BLaER1 treated with 17β-estradiol and CSF1 and Interleukin-3, amounts not matched to agents 10 nM and 100 nM (cell line): ENCODE results near the gene CSTB.

Experiments
- H3K27ac ChIP-seq, 11 experiments: shearing (Covaris generic); formaldehyde crosslinking; 2 replicates each; pipeline ENCODE4 v1.8.1; 2022
- H3K27me3 ChIP-seq, 11 experiments: shearing (Covaris generic); formaldehyde crosslinking; 2 replicates each; pipeline ENCODE4 v1.8.1; 2022
- H3K36me3 ChIP-seq, 11 experiments: shearing (Covaris generic); formaldehyde crosslinking; 2 replicates each; pipeline ENCODE4 v1.8.1; 2022
- H3K4me1 ChIP-seq, 10 experiments: shearing (Covaris generic); formaldehyde crosslinking; 2 replicates each; pipeline ENCODE4 v1.8.1; 2022
- H3K4me2 ChIP-seq, 11 experiments: shearing (Covaris generic); formaldehyde crosslinking; 2 replicates each; pipeline ENCODE4 v1.8.1; 2022
- H3K4me3 ChIP-seq, 10 experiments: shearing (Covaris generic); formaldehyde crosslinking; 2 replicates each; pipeline ENCODE4 v1.8.1; 2022
- H3K9ac ChIP-seq, 11 experiments: shearing (Covaris generic); formaldehyde crosslinking; 2 replicates each; pipeline ENCODE4 v1.8.1; 2022
- H3K9me3 ChIP-seq, 11 experiments: shearing (Covaris generic); formaldehyde crosslinking; replicated peaks in 1 of 11; 2 replicates each; pipeline ENCODE4 v1.8.1; 2022
- H4K20me1 ChIP-seq, 11 experiments: shearing (Covaris generic); formaldehyde crosslinking; 2 replicates each; pipeline ENCODE4 v1.8.1; 2022
- Cebpa-rat ChIP-seq, 11 experiments: shearing (Covaris generic); IDR thresholded peaks; 2 replicates each; pipeline ENCODE4 v1.8.1; 2022

Gene CSTB

DNA sequence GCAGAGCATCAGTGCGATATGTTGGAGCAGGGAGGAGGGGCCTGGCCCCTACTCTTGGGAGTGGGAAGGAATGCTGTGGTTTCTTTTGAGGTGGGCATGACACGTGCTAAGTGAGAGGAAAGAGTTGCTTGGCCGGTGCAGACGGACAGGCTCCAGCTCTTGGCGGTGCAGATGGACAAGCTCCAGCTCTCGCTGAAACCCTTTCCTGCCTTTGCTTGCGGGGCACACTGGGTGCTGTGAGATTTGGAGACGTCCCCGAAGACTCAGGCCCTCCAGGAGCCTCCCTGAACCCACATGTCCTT is 41.2 kb downstream of the CSTB start:
- Histone ChIP-seq H3K4me1 (peaks cover 53 to 97% (median 83%) of the 10 kb centered on the region in 10 experiments), H4K20me1 (peaks cover 59 to 98% (median 92%) of the 10 kb centered on the region in 11 experiments), H3K4me3 (no peak overlapping the region; a peak in 1 of 20 replicates), H3K27ac (no peak overlapping the region), H3K27me3 (peaks cover 0 to 6% (median 0%) of the 10 kb centered on the region in 11 experiments; a peak in 3 of 22 replicates), H3K9me3 (peaks cover 0 to 12% (median 0%) of the 10 kb centered on the region in 11 experiments; a peak in 6 of 22 replicates), H3K36me3 (peaks cover 0 to 85% (median 62%) of the 10 kb centered on the region in 11 experiments; a peak in 19 of 22 replicates), H3K9ac (peak overlapping the region in 9 of 11 experiments; percentile 3 to 59 (median 34); a peak in 11 of 22 replicates), H3K4me2 (peak overlapping the region; percentile 76 to 100 (median 85))
- TF ChIP-seq Cebpa-rat (IDR thresholded peaks at IDR 0.05): no peak

DNA sequence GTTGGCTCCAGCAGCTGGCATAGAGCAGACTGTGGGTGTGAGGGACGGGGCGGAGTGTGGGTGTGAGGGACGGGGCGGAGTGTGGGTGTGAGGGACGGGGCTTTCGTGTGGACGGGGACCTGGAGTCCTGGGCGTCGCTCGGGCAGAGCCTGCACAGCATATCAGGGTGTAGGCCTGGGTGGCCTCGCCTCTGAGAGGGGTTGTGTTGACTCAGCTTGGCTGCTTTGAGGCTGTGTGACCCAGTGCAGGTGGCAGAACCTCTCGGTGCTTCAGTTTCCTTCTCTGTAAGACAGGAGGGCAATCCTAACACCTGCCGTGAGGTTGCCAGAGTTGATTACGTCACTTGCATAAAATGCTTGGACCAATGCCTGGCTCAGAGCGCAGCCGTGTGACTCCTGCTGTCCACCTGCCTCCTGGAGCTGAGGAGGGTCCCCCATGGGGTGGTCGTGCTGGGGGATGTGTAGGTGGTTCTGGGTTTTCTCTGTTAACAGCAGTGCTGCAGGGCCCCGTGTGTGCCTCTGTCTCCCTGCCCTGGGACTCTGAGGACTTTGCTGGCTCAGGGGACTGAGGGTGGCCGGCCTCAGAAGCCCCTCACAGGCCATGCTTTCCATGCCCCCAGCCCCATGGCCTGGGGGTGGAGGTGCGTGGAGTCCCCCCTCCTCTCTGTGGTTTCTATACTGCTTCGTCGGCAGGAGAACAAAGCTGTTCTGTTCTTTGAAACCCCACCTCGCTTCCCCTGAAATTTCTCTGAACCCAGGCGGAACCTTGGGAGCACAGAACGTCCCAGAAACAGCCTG is 41.8 kb downstream of the CSTB start:
- Histone ChIP-seq H3K9me3 (peaks cover 0 to 12% (median 0%) of the 10 kb centered on the region in 11 experiments; a peak in 6 of 22 replicates), H3K9ac (peak overlapping the region in 7 of 11 experiments; percentile 7 to 59 (median 45); a peak in 10 of 22 replicates), H3K27me3 (peaks cover 0 to 6% (median 0%) of the 10 kb centered on the region in 11 experiments; a peak in 3 of 22 replicates), H3K36me3 (peaks cover 0 to 82% (median 59%) of the 10 kb centered on the region in 11 experiments; a peak in 19 of 22 replicates), H3K4me2 (peak overlapping the region; percentile 76 to 100 (median 85)), H3K4me3 (no peak overlapping the region; a peak in 2 of 20 replicates), H3K4me1 (peaks cover 55 to 97% (median 86%) of the 10 kb centered on the region in 10 experiments), H4K20me1 (peaks cover 58 to 98% (median 87%) of the 10 kb centered on the region in 11 experiments), H3K27ac (0 out of 22 replicates have a peak overlapping the region, but pooled peaks of 1 of the 11 experiments have one; percentile 3)
- no peak for TF ChIP-seq Cebpa-rat (IDR thresholded peaks at IDR 0.05)

DNA sequence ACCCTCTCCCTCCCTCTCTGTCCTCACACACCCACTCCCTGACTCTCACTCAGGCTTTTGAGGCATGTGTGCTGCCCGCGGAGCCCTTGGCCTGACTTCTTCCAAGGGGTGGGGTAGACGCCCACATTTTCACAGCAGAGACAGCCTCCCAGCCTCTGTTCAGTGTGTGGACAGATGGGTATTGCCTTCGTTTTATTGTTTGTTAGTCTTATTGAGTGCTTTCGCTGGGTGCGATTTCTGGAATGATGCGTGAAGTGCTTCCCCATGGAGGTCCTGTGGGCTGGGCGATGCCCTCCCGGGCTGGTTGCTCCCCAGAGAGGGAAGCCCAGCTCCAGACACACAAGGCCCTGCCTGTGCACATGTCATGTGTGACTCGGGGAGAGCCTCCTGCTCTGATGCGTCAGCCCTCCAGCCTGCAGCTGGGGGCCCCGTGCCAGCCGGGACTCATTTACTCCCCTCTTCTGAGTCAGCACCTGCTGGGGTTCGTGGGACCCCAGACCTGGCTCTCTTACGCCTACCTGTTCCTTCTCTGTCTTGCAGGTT is 42.5 kb downstream of the CSTB start:
- Histone ChIP-seq H3K27ac (peak overlapping the region in 2 of 11 experiments; percentile 14 to 38; a peak in 1 of 22 replicates), H4K20me1 (peaks cover 61 to 95% (median 81%) of the 10 kb centered on the region in 11 experiments), H3K4me2 (peak overlapping the region; percentile 76 to 100 (median 85)), H3K9ac (peak overlapping the region in 7 of 11 experiments; percentile 3 to 50 (median 20); a peak in 4 of 22 replicates), H3K9me3 (peaks cover 0 to 12% (median 0%) of the 10 kb centered on the region in 11 experiments; a peak in 6 of 22 replicates), H3K4me1 (peaks cover 55 to 97% (median 88%) of the 10 kb centered on the region in 10 experiments), H3K27me3 (peaks cover 0 to 6% (median 0%) of the 10 kb centered on the region in 11 experiments; a peak in 3 of 22 replicates), H3K36me3 (peaks cover 0 to 79% (median 54%) of the 10 kb centered on the region in 11 experiments; a peak in 19 of 22 replicates), H3K4me3 (no peak overlapping the region; a peak in 1 of 20 replicates)
- TF ChIP-seq Cebpa-rat (IDR thresholded peaks at IDR 0.05): no peak

DNA sequence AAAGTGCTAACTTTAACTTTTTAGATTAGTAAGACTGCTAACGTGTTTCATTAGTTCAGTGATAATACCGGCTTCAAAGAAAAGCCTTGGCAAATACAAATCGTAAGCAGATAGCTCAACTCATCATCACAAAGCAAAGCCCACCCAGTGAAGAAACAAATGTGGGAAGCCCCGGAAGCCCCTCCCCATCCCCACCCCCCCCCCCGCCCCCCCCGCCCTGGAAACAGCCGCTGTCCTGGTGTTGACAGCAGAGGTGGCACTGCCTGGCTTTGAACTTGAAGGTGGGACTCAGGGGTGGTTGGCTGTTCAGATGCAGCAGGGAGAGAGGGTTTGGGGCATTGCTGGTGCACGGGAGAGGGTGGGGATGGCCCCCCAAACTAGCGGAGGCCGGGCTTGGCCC is 43.0 kb downstream of the CSTB start:
- Histone ChIP-seq H3K4me1 (peaks cover 58 to 99% (median 94%) of the 10 kb centered on the region in 10 experiments), H3K4me2 (peak overlapping the region; percentile 76 to 100 (median 93)), H3K36me3 (peaks cover 0 to 74% (median 49%) of the 10 kb centered on the region in 11 experiments; a peak in 19 of 22 replicates), H3K9ac (peak overlapping the region in 5 of 11 experiments; percentile 9 to 50 (median 20); a peak in 3 of 22 replicates), H4K20me1 (peaks cover 61 to 90% (median 76%) of the 10 kb centered on the region in 11 experiments), H3K4me3 (no peak overlapping the region; a peak in 1 of 20 replicates), H3K27ac (peak overlapping the region in 2 of 11 experiments; percentile 14 to 38; a peak in 1 of 22 replicates), H3K27me3 (peaks cover 0 to 6% (median 0%) of the 10 kb centered on the region in 11 experiments; a peak in 3 of 22 replicates), H3K9me3 (peaks cover 0 to 12% (median 0%) of the 10 kb centered on the region in 11 experiments; a peak in 6 of 22 replicates)
- no peak for TF ChIP-seq Cebpa-rat (IDR thresholded peaks at IDR 0.05)

- Histone ChIP-seq H3K9me3 (peaks cover 0 to 12% (median 0%) of the 10 kb centered on the region in 11 experiments; a peak in 6 of 22 replicates), H3K36me3 (peaks cover 0 to 64% (median 39%) of the 10 kb centered on the region in 11 experiments; a peak in 17 of 22 replicates), H4K20me1 (peaks cover 59 to 88% (median 66%) of the 10 kb centered on the region in 11 experiments), H3K9ac (peak overlapping the region in 2 of 11 experiments; percentile 4 to 6; a peak in 1 of 22 replicates), H3K4me2 (peak overlapping the region in 9 of 11 experiments; percentile 25 to 100 (median 98); a peak in 18 of 22 replicates), H3K4me3 (no peak overlapping the region), H3K27me3 (peaks cover 0 to 6% (median 0%) of the 10 kb centered on the region in 11 experiments; a peak in 3 of 22 replicates), H3K27ac (peak overlapping the region in 1 of 11 experiments; percentile 13; a peak in 2 of 22 replicates), H3K4me1 (peaks cover 68 to 99% (median 97%) of the 10 kb centered on the region in 10 experiments)
- TF ChIP-seq Cebpa-rat (IDR thresholded peaks at IDR 0.05): no peak
Measured at GRCh38 chr21:43731891-43732711, 44.0 kb downstream of the CSTB start.

DNA sequence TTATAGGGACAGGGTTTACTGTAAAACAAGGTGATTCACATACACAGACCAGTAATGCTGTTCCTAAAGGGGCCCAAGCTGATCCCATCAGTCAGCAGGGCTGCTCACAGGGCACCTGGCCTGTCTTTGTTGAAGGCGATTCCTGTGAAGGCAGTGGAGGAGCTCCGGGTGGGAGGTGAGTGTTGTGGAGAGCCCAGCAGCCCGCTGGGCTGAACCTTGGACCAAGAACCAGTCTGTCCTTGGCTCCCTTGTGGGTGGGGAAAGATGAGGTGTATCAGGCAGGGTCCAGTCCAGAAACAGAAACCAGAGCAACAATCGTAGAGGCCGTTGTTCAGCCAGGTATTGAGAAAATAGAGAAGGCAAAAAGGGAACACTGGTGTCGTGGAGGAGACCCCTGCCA is 44.6 kb downstream of the CSTB start:
- H3K9ac ChIP-seq: 0 out of 22 replicates have a peak overlapping the region, but pooled peaks of 2 of the 11 experiments have one; percentile 4 to 6
- H3K4me3 ChIP-seq: no peak overlapping the region
- peak overlapping the region in 9 of 11 experiments; percentile 25 to 100 (median 99); a peak in 15 of 22 replicates for H3K4me2 ChIP-seq
- TF ChIP-seq Cebpa-rat (IDR thresholded peaks at IDR 0.05): no peak
- H3K27ac ChIP-seq: peak overlapping the region in 2 of 11 experiments; percentile 13 to 19; a peak in 2 of 22 replicates
- peaks cover 0 to 5% (median 0%) of the 10 kb centered on the region in 11 experiments; a peak in 6 of 22 replicates for H3K9me3 ChIP-seq
- peaks cover 0 to 58% (median 33%) of the 10 kb centered on the region in 11 experiments; a peak in 14 of 22 replicates for H3K36me3 ChIP-seq
- peaks cover 53 to 87% (median 60%) of the 10 kb centered on the region in 11 experiments for H4K20me1 ChIP-seq
- H3K4me1 ChIP-seq: peaks cover 71 to 99% (median 97%) of the 10 kb centered on the region in 10 experiments
- peaks cover 0 to 6% (median 0%) of the 10 kb centered on the region in 11 experiments; a peak in 3 of 22 replicates for H3K27me3 ChIP-seq

GRCh38 chr21:43728467-43729390 is 47.4 kb downstream of the CSTB start:
- peak overlapping the region; percentile 35 to 68 (median 50) for H3K4me3 ChIP-seq
- no peaks in the 10 kb centered on the region for H3K9me3 ChIP-seq
- peak overlapping the region; percentile 93 to 100 (median 99) for H3K4me2 ChIP-seq
- peak overlapping the region; percentile 66 to 80 (median 72) for H3K9ac ChIP-seq
- H4K20me1 ChIP-seq: peaks cover 25 to 85% (median 39%) of the 10 kb centered on the region in 11 experiments
- no peak for TF ChIP-seq Cebpa-rat (IDR thresholded peaks at IDR 0.05)
- H3K36me3 ChIP-seq: peaks cover 0 to 39% (median 20%) of the 10 kb centered on the region in 11 experiments; a peak in 20 of 22 replicates
- H3K27ac ChIP-seq: peak overlapping the region; percentile 55 to 91 (median 87)
- peaks cover 71 to 99% (median 97%) of the 10 kb centered on the region in 10 experiments for H3K4me1 ChIP-seq
- H3K27me3 ChIP-seq: no peaks in the 10 kb centered on the region
